GM19099 (cell line): ENCODE measurements around the gene LRRC46.

Experiments used
- POLR2A ChIP-seq: IDR thresholded peaks from 3 replicates; pipeline ENCODE4 v1.6.1; 2011; ENCODE audit warnings: low read depth; ENCODE audit not compliant: insufficient read length; ENCODE audit errors: extremely low read depth

Gene LRRC46

DNA sequence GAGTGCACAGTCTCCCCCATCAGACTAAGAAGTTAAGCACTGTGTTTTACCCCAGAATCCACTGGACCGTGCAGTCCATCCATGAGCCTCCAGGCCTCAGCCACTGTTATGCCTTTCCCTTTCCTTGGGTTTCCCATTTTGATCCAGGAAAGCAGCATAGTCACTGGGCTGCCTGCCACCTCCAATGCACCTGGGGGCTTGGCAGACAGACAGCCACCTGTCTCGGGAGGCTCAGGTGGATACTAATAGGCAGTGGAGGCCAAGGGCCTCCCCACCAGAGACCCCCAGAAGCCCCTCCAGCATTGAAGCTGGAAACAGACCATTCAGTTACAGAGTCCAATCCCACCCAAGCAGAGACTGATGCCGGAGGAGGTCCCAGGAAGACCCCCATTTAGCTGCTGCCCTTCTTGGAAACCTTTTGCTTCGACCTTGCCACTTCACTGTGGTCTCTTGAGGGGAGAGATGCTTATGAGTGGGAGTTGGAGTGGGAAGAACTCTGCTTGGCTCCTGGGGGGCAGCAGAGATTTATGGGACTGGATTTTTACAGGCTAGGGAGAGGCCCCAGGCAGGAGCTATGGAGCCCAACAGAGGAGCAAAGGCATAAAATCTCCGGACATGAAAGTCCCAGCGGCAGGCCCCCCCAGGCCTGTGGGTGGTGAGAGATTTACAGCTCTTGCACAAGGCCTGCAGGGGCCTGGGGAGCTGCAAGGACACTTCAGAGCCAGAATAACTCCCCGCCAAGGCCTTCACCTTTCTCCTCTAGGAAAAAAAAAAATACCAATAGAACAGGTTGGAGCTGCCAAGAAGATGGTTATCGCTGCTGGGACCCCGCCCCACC lies 52.3 kb downstream of the LRRC46 start:
- no peak for TF ChIP-seq POLR2A

DNA sequence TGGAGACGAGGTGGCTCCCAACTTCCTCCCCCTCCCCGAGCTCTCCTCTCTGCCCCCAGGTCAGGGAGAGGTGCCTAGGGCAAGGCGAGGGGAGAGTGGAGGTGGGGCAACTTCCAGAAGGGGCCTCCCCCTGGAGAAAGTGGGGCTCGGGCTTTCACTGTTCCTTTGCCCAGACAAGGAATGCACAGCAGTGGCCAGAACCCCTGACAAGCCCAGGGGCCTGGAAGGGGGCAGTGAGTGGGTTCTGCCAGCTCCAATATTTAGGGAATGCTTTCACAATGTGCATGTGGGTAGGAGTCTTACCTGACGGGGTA lies 52.9 kb downstream of the LRRC46 start:
- TF ChIP-seq POLR2A = no peak

DNA sequence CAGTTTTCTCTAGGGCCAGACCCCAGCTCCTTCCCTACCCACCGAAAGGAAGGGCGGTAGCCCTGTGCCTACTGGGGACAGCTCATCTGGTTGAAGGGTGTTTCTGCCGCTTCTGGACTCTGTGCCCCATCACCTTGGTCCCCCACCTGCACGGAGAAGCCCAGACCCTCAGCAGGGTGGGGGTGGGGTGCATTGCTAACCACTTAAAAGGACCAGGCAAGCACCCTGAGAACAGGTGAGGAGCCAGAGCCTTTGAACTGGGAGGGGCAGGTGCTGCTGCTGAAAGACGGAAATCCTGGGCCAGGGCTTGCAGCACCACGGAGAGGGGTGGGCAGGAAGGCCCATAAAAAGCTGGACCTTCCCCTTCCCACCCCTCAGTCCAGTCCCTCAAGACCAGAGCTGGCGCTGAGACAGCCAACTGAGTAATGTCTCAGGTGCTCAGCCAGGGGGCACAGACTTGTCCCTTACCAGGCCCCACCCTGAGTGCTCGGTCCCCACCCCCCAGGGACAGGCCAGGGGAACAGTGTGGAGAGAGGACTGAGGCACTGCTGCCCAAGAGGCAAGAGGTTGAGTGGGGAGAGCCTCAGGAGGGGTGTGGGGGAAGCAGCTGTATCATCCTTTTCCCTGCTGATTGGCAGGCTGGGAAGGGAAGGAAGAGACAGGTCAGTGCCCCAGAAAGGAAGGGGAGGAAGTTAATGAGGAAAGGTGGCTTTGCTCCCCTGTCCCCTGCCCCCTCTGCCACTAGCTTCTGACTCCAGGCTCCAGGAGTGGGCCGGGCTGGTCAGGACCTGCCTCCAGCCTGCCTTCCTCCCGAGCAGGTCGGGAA lies 53.6 kb downstream of the LRRC46 start:
- no peak for TF ChIP-seq POLR2A
